Naive B cell (primary cell): ENCODE results near the gene NEK11. TPM values are rescaled to one million over a fixed set of nuclear protein-coding genes. Genes with fewer than 3 reads are reported as not detected.

Source experiments
- ATAC-seq, 2 donors: fragments of 150-1000 bp; cut with Tn5 transposase; 2 replicates each; pipeline ENCODE4 v1.10.0; 2021; ENCODE audit warnings: low read depth in 2 of 2, mild to moderate bottlenecking in 2 of 2, moderate library complexity in 2 of 2
- DNase-seq: peaks from one replicate; pipeline ENCODE4 v3.0.0; 2022
- H3K27ac Mint-ChIP-seq, 6 donors: one replicate each; pipeline ENCODE4 v1.8.0; 2020 to 2022; ENCODE audit warnings: mild to moderate bottlenecking in 6 of 6, mixed read lengths in 6 of 6, moderate library complexity in 5 of 6, inconsistent platforms in 2 of 6
- H3K27me3 Mint-ChIP-seq, 3 donors: one replicate each; pipeline ENCODE4 v1.8.0; 2021 to 2022; ENCODE audit warnings: mixed read lengths in 3 of 3, mild to moderate bottlenecking in 1 of 3
- H3K36me3 Mint-ChIP-seq, 2 donors: one replicate each; pipeline ENCODE4 v1.8.0; 2020 to 2022; ENCODE audit warnings: mixed read lengths in 2 of 2, inconsistent platforms in 1 of 2, mild to moderate bottlenecking in 1 of 2
- H3K4me1 Mint-ChIP-seq, 3 donors: one replicate each; pipeline ENCODE4 v1.8.0; 2020 to 2022; ENCODE audit warnings: mixed read lengths in 3 of 3, inconsistent platforms in 1 of 3, mild to moderate bottlenecking in 1 of 3, moderate library complexity in 1 of 3
- H3K4me3 Mint-ChIP-seq, 8 donors: one replicate each; pipeline ENCODE4 v1.8.0; 2020 to 2022; ENCODE audit warnings: mild to moderate bottlenecking in 8 of 8, mixed read lengths in 8 of 8, moderate library complexity in 8 of 8, inconsistent platforms in 2 of 8
- H3K9me3 Mint-ChIP-seq, 7 donors: one replicate each; pipeline ENCODE4 v1.8.0; 2020 to 2022; ENCODE audit warnings: mixed read lengths in 7 of 7, mild to moderate bottlenecking in 5 of 7, inconsistent platforms in 2 of 7, moderate library complexity in 1 of 7
- polyA plus RNA-seq, 6 donors: library from polyadenylated mRNA; unstranded; fragments of 300-500 nt; fragmentation: Illumina TruSeq; gene quantifications; one replicate each; pipeline ENCODE4 v1.2.3, GENCODE V29; 2021; ENCODE audit warnings: low read depth in 6 of 6

NEK11 gene
- polyA plus RNA-seq: 1 to 10 TPM in 2 of 6 donors, under 1 TPM in 3, not detected in 1; 0.52 to 1.4 (median 0.89) TPM

- Mint-ChIP-seq H3K4me3 (peak within 1 kb of the TSS; percentile 84 to 98 (median 94)), H3K27me3 (no peaks in the 10 kb centered on the region), H3K4me1 (peaks cover 39 to 46% (median 39%) of the 10 kb centered on the region in 3 donors), H3K9me3 (peaks cover 0 to 2% (median 0%) of the 10 kb centered on the region in 7 donors), H3K36me3 (peaks cover 11 to 16% of the 10 kb centered on the region in 2 donors), H3K27ac (peak within 1 kb of the TSS; percentile 97 to 99 (median 97))
- DNase-seq (peak; percentile 94), ATAC-seq (peak; percentile 96 to 97)
These were observed at the start of gene NEK11, which contains the start of gene ASTE1 for GRCh38 chr3:131026321-131027151. Gene NEK11 (plus strand): TSS chr3:131026877. CDS start chr3:131029709, 2,832 bp downstream. Gene ASTE1 (minus strand): TSS chr3:131026825. CDS start chr3:131025306, 1,519 bp downstream.

- no peaks in the 10 kb centered on the region for H3K4me1 Mint-ChIP-seq
- DNase-seq: no peak
- no peak for ATAC-seq
- H3K27ac Mint-ChIP-seq: peak overlapping the region in 2 of 6 donors; percentile 42 to 61
- no peaks in the 10 kb centered on the region for H3K9me3 Mint-ChIP-seq
- H3K4me3 Mint-ChIP-seq: no peak overlapping the region
- no peaks in the 10 kb centered on the region for H3K27me3 Mint-ChIP-seq
- peaks cover 0 to 12% of the 10 kb centered on the region in 2 donors for H3K36me3 Mint-ChIP-seq
These were observed 47.6 kb upstream of the NEK11 start for GRCh38 chr3:130979117-130979516.

- no peak for ATAC-seq
- Mint-ChIP-seq H3K4me3 (no peak overlapping the region), H3K27me3 (no peaks in the 10 kb centered on the region), H3K27ac (no peak overlapping the region), H3K4me1 (no peaks in the 10 kb centered on the region), H3K9me3 (no peaks in the 10 kb centered on the region), H3K36me3 (peaks cover 0 to 17% of the 10 kb centered on the region in 2 donors)
- DNase-seq: no peak
These were observed 45.2 kb upstream of the NEK11 start for GRCh38 chr3:130981469-130981868.

GRCh38 chr3:130990282-130990681 lies 36.4 kb upstream of the NEK11 start:
- Mint-ChIP-seq H3K9me3 (no peaks in the 10 kb centered on the region), H3K27ac (peak overlapping the region in 3 of 6 donors; percentile 16 to 60 (median 17)), H3K27me3 (no peaks in the 10 kb centered on the region), H3K4me3 (peak overlapping the region in 1 of 8 donors; percentile 10), H3K4me1 (peaks cover 0 to 7% (median 0%) of the 10 kb centered on the region in 3 donors), H3K36me3 (peaks cover 17 to 19% of the 10 kb centered on the region in 2 donors)
- ATAC-seq (no peak), DNase-seq (no peak)

GRCh38 chr3:130991126-130991525 lies 35.6 kb upstream of the NEK11 start:
- ATAC-seq (no peak), DNase-seq (no peak)
- Mint-ChIP-seq H3K27me3 (no peaks in the 10 kb centered on the region), H3K4me3 (no peak overlapping the region), H3K9me3 (no peaks in the 10 kb centered on the region), H3K4me1 (peaks cover 0 to 7% (median 0%) of the 10 kb centered on the region in 3 donors), H3K36me3 (peaks cover 13 to 19% of the 10 kb centered on the region in 2 donors), H3K27ac (no peak overlapping the region)

GRCh38 chr3:130992344-130992743 lies 34.3 kb upstream of the NEK11 start:
- peaks cover 0 to 7% (median 0%) of the 10 kb centered on the region in 3 donors for H3K4me1 Mint-ChIP-seq
- no peak overlapping the region for H3K4me3 Mint-ChIP-seq
- H3K36me3 Mint-ChIP-seq: peaks cover 12 to 19% of the 10 kb centered on the region in 2 donors
- ATAC-seq (no peak), DNase-seq (no peak)
- peak overlapping the region in 1 of 6 donors; percentile 86 for H3K27ac Mint-ChIP-seq
- no peaks in the 10 kb centered on the region for H3K27me3 Mint-ChIP-seq
- H3K9me3 Mint-ChIP-seq: no peaks in the 10 kb centered on the region

GRCh38 chr3:130997289-130997688 lies 29.4 kb upstream of the NEK11 start:
- no peaks in the 10 kb centered on the region for H3K9me3 Mint-ChIP-seq
- H3K27ac Mint-ChIP-seq: no peak overlapping the region
- no peak overlapping the region for H3K4me3 Mint-ChIP-seq
- no peaks in the 10 kb centered on the region for H3K4me1 Mint-ChIP-seq
- ATAC-seq (no peak), DNase-seq (no peak)
- no peaks in the 10 kb centered on the region for H3K27me3 Mint-ChIP-seq
- peaks cover 0 to 10% of the 10 kb centered on the region in 2 donors for H3K36me3 Mint-ChIP-seq

GRCh38 chr3:131001071-131001470 lies 25.6 kb upstream of the NEK11 start:
- Mint-ChIP-seq H3K27me3 (no peaks in the 10 kb centered on the region), H3K9me3 (no peaks in the 10 kb centered on the region), H3K4me1 (no peaks in the 10 kb centered on the region), H3K27ac (peak overlapping the region in 1 of 6 donors; percentile 31), H3K4me3 (peak overlapping the region in 1 of 8 donors; percentile 25), H3K36me3 (peaks cover 0 to 14% of the 10 kb centered on the region in 2 donors)
- ATAC-seq: no peak
- no peak for DNase-seq

- H3K4me1 Mint-ChIP-seq: peaks cover 5 to 6% (median 6%) of the 10 kb centered on the region in 3 donors
- DNase-seq: no peak
- H3K4me3 Mint-ChIP-seq: no peak overlapping the region
- ATAC-seq: no peak
- H3K9me3 Mint-ChIP-seq: no peaks in the 10 kb centered on the region
- no peaks in the 10 kb centered on the region for H3K27me3 Mint-ChIP-seq
- H3K27ac Mint-ChIP-seq: peak overlapping the region in 1 of 6 donors; percentile 84
- peaks cover 0 to 19% of the 10 kb centered on the region in 2 donors for H3K36me3 Mint-ChIP-seq
These were observed 22.1 kb upstream of the NEK11 start for GRCh38 chr3:131004603-131005002.

- ATAC-seq (no peak), DNase-seq (no peak)
- no peaks in the 10 kb centered on the region for H3K9me3 Mint-ChIP-seq
- H3K27me3 Mint-ChIP-seq: no peaks in the 10 kb centered on the region
- no peak overlapping the region for H3K4me3 Mint-ChIP-seq
- peaks cover 6 to 10% (median 6%) of the 10 kb centered on the region in 3 donors for H3K4me1 Mint-ChIP-seq
- H3K36me3 Mint-ChIP-seq: peaks cover 9 to 20% of the 10 kb centered on the region in 2 donors
- H3K27ac Mint-ChIP-seq: no peak overlapping the region
These were observed 19.4 kb upstream of the NEK11 start for GRCh38 chr3:131007256-131007655.

GRCh38 chr3:131007782-131008181 lies 18.9 kb upstream of the NEK11 start:
- Mint-ChIP-seq H3K4me3 (no peak overlapping the region), H3K9me3 (no peaks in the 10 kb centered on the region), H3K36me3 (peaks cover 9 to 21% of the 10 kb centered on the region in 2 donors), H3K27ac (no peak overlapping the region), H3K4me1 (peaks cover 6 to 10% (median 6%) of the 10 kb centered on the region in 3 donors), H3K27me3 (no peaks in the 10 kb centered on the region)
- ATAC-seq (no peak), DNase-seq (no peak)

- Mint-ChIP-seq H3K9me3 (no peaks in the 10 kb centered on the region), H3K27me3 (no peaks in the 10 kb centered on the region), H3K36me3 (peaks cover 9 to 26% of the 10 kb centered on the region in 2 donors), H3K27ac (peak overlapping the region in 1 of 6 donors; percentile 85), H3K4me3 (no peak overlapping the region), H3K4me1 (peaks cover 6 to 10% (median 6%) of the 10 kb centered on the region in 3 donors)
- ATAC-seq: no peak
- no peak for DNase-seq
These were observed 18.4 kb upstream of the NEK11 start for GRCh38 chr3:131008326-131008725.

- DNase-seq (no peak), ATAC-seq (no peak)
- Mint-ChIP-seq H3K27me3 (no peaks in the 10 kb centered on the region), H3K27ac (peak overlapping the region in 2 of 6 donors; percentile 24 to 47), H3K4me3 (no peak overlapping the region), H3K36me3 (peaks cover 9 to 28% of the 10 kb centered on the region in 2 donors), H3K4me1 (peaks cover 6 to 10% (median 6%) of the 10 kb centered on the region in 3 donors), H3K9me3 (no peaks in the 10 kb centered on the region)
These were observed 17.0 kb upstream of the NEK11 start for GRCh38 chr3:131009698-131010097.

- ATAC-seq (no peak), DNase-seq (no peak)
- Mint-ChIP-seq H3K4me3 (no peak overlapping the region), H3K9me3 (no peaks in the 10 kb centered on the region), H3K27ac (no peak overlapping the region), H3K27me3 (no peaks in the 10 kb centered on the region), H3K4me1 (peaks cover 30 to 33% (median 31%) of the 10 kb centered on the region in 3 donors), H3K36me3 (peaks cover 5 to 15% of the 10 kb centered on the region in 2 donors)
These were observed 7.7 kb upstream of the NEK11 start for GRCh38 chr3:131018970-131019369.
